GM19043 (cell line): ENCODE data around the gene ZNF426.
"Not testable (repeated sequence)": the region's sequence is repeated elsewhere in the genome, so short reads cannot be mapped to it uniquely, and the experiment has no call there.

Experiments
- ATAC-seq: cut with Tn5 transposase; IDR thresholded peaks from one replicate; pipeline ENCODE4 v1.9.1; 2021; ENCODE audit warnings: low read depth; ENCODE audit not compliant: unreplicated experiment

ZNF426 gene

DNA sequence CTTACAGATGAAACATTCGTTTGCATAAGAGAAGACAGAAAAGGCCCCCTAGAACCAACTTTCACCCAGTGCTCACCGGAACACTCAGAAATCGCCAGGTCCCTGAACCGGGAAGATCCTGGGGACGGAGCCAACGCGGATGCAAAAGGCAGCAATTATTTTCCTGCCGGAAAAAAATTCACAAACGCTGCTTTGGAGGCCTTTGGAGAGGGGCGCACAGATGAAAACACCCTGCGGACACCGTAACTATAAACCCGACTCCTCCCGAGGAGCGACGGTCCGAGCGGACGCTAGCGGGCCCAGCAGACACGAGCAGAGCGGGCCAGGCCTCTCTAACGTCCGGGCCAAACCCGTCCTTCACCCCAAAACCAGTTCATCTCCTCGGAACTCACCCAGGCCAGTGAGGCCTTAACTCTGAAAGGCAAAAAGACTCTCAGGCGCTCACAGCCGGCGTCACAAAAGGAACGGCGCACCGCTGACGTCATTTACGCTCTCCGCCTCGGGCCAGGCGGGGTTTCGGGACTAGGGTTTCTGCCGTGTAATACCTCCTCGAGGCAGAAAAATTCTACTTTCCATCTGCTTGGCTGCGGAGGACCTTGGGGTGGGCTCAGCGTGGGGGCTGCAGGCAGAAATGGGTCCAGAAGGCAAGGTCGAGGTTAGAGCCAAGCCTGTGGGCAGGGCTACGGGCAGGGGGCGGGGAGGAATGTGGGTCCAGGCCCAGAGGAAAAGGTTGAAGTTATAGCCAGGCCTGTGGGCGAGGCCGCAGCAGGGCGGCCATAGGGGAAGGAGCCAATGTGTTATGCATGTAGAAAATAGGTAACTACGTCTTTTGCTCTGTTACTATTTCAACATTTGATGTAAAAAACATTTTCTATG, at the start of gene ZNF426:
ZNF426 (minus strand) TSS at position 463 of the 876 bp plus-strand sequence. CDS start 2,413 bp downstream, outside the sequence.
- no peak for ATAC-seq

- no peak for ATAC-seq
Observed at GRCh38 chr19:9586764-9587163, 48.3 kb upstream of the ZNF426 start.

- peak; percentile 77 for ATAC-seq
Observed at GRCh38 chr19:9584073-9584833, 45.8 kb upstream of the ZNF426 start, which contains the start of gene ZNF121. TSS of gene ZNF121 (minus strand) at chr19:9584504. CDS start at chr19:9568097, 16,407 bp downstream.

- ATAC-seq, result not testable (repeated sequence)
Observed at GRCh38 chr19:9582081-9582725, 43.8 kb upstream of the ZNF426 start.

DNA sequence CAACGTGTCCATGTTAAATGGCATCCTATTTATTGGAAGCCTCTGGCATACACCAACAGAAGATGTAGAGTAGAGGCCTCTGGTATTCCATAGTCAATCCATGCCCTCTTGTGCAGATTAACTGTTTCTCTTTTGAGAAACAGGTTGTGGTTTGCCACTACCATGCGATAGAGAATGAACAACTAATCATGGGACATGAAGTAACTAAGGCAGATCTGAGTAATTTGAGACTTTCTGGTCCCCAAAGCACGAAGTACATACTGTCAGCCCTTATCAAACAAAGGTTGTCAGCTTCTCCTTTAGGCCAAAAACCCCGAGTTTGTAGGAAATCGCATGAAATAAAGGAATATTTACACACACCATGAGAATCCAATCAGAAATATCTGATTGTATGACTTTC, 42.3 kb upstream of the ZNF426 start:
- ATAC-seq, result no peak

DNA sequence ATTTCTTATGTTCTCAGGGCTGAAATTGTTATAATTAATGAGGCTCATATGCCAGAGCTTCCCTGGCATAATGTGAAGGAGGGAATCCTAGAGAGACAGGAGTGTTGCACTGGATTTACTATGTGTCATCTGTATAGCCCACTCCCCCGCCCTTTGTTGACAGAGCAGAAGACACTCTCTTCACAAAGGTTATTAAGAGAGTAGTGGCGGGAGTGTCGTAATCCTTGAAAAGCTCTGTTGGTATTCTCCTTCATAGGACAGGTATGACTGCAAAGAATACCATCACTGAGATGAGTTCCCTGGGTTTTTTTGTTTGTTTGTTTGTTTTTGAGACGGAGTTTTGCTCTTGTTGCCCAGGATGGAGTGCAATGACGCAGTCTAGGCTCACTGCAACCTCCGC, 31.8 kb upstream of the ZNF426 start:
- no peak for ATAC-seq

GRCh38 chr19:9566729-9567128, 28.3 kb upstream of the ZNF426 start:
- ATAC-seq, result no peak

DNA sequence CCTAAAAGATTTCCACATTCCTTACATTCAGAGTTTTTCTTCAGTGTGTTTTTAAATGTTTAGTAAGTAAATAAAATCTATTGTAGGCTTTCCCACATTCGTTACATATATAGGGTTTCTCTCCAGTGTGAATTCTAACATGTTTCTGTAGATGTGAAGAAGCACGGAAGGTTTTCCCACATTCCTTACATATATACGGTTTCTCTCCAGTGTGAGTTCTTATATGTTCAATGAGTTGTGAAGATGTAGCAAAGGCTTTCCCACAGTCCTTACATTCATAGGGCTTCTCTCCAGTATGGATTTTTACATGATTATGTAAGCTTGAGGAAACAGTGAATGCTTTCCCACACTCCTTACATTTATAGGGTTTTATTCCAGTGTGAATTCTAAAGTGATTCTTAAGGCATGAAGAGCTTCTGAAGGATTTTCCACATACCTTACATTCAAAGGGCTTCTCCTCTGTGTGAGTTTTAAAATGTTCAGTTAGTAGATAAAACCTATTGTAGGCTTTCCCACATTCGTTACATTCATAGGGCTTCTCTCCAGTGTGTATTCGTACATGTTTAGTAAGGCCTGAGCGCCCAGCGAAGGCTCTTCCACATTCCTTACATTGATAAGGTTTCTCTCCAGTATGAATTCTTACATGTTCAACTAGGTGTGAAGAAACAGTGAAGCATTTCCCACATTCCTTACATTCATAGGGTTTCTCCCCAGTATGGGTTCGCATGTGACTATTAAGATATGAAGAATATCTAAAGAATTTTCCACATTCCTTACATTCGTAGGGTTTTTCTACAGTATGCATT, 27.7 kb upstream of the ZNF426 start:
- no peak for ATAC-seq

- no peak for ATAC-seq
Observed at GRCh38 chr19:9552536-9553274, 14.3 kb upstream of the ZNF426 start.

- no peak for ATAC-seq
Observed at GRCh38 chr19:9547870-9548269, 9.4 kb upstream of the ZNF426 start.

- not testable (repeated sequence) for ATAC-seq
Observed at GRCh38 chr19:9541281-9541680, 2.8 kb upstream of the ZNF426 start.

- not testable (repeated sequence) for ATAC-seq
Observed at GRCh38 chr19:9539921-9540320, 1.5 kb upstream of the ZNF426 start.

DNA sequence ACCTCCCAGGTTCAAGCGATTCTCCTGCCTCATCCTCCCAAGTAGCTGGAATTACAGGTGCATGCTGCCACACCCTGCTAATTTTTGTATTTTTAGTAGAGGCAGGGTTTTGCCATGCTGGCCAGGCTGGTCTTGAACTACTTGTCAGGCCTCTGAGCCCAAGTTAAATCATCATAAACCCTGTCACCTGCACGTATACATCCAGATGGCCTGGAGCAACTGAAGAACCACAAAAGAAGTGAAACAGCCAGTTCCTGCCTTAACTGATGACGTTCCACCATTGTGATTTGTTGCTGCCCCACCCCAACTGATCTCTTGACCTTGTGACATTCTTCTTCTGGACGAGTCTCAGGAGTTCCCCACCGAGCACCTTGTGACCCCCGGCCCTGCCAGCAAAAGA, 756 bp upstream of the ZNF426 start:
- not testable (repeated sequence) for ATAC-seq

DNA sequence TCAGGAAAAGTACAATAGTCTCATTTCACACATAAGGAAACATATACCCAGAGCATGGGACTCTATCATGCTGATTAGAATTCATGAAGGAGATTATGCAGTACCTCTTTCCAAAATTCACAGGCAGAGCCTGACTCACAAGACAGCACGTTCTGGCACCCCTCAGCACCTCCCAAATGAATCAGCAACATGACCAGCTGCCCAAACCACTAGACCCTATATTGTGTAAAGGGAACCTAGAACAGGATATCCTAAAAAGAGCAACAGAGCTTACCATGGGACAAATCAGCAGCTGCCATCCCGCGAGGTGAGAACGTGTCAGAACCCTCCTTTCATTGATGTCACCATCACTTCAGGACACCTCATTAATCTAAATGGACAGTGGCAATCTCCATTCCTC, 2.5 kb downstream of the ZNF426 start:
- no peak for ATAC-seq

- no peak for ATAC-seq
Observed at GRCh38 chr19:9531933-9532332, 6.5 kb downstream of the ZNF426 start.

- no peak for ATAC-seq
Observed at GRCh38 chr19:9528757-9529336, 9.6 kb downstream of the ZNF426 start.

- ATAC-seq, result no peak
Observed at GRCh38 chr19:9523885-9524474, 14.5 kb downstream of the ZNF426 start.

DNA sequence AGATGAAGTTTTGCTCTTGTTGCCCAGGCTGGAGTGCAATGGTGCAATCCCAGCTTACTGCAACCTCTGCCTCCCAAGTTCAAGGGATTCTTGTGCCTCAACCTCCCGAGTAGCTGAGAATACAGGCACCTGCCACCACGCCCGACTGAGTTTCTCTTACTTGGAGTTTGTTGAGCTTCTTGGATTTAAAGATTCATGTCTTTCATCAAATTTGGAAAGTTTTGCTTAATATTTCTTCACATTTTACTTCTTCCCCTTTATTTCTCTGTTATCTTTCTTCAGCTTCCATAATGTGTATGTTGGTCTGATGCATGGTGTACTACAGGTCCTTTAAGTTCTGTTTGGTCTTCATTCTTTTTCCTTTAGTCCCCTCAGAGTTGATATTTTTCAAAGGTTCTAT, 31.2 kb downstream of the ZNF426 start:
- no peak for ATAC-seq

DNA sequence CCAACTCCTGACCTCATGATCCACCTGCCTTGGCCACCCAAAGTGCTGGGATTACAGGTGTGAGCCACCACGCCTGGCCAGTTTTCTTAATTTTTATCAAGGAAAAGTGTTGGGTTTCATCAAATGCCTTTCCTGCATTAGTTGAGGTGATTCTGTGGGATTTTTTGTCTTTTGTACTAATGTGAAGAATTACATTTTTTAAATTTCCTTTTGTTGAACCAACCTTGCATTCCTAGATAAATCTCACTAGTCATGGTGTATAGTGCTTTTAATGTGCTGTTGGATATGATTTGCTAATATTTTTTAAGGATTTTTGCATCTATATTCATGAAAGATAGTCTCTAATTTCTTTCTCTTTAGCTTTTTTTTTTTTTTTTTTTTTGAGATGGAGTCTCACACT, 37.6 kb downstream of the ZNF426 start:
- ATAC-seq, result no peak
